Activated CD4-positive, alpha-beta T cell treated with anti-CD3 and anti-CD28 coated beads, Interleukin-2, amount 50 U/mL, for 4 hours (primary cell): ENCODE data around the gene KCNQ1.
"Not testable (repeated sequence)": the region's sequence is repeated elsewhere in the genome, so short reads cannot be mapped to it uniquely, and the experiment has no call there.

ENCODE experiments used
- DNase-seq, 2 experiments: peaks; one replicate each; pipeline ENCODE4 v3.0.0-alpha.2; 2020

Gene KCNQ1

GRCh38 chr11:2631161-2631560 lies 186.4 kb downstream of the KCNQ1 start:
- no peak for DNase-seq

GRCh38 chr11:2639763-2640162 lies 195.0 kb downstream of the KCNQ1 start:
- not testable (repeated sequence) for DNase-seq

GRCh38 chr11:2641623-2642022 lies 196.8 kb downstream of the KCNQ1 start:
- DNase-seq = no peak

- DNase-seq = no peak
Observed at GRCh38 chr11:2643746-2644145, 198.9 kb downstream of the KCNQ1 start.

- DNase-seq = no peak
Observed at GRCh38 chr11:2644844-2645778, 200.3 kb downstream of the KCNQ1 start.

GRCh38 chr11:2645779-2646118 lies 200.9 kb downstream of the KCNQ1 start:
- no peak for DNase-seq

- no peak for DNase-seq
Observed at GRCh38 chr11:2647167-2647566, 202.4 kb downstream of the KCNQ1 start.

GRCh38 chr11:2647953-2648352 lies 203.1 kb downstream of the KCNQ1 start:
- DNase-seq = no peak

GRCh38 chr11:2649400-2649799 lies 204.6 kb downstream of the KCNQ1 start:
- no peak for DNase-seq

GRCh38 chr11:2649848-2650247 lies 205.0 kb downstream of the KCNQ1 start:
- DNase-seq = no peak

- DNase-seq = no peak
Observed at GRCh38 chr11:2650343-2650867, 205.6 kb downstream of the KCNQ1 start.

- no peak for DNase-seq
Observed at GRCh38 chr11:2651054-2651617, 206.3 kb downstream of the KCNQ1 start.

GRCh38 chr11:2651826-2652271 lies 207.0 kb downstream of the KCNQ1 start:
- DNase-seq = no peak

GRCh38 chr11:2652333-2653197 lies 207.8 kb downstream of the KCNQ1 start:
- DNase-seq = no peak

- no peak for DNase-seq
Observed at GRCh38 chr11:2653198-2653551, 208.4 kb downstream of the KCNQ1 start.

- DNase-seq = no peak
Observed at GRCh38 chr11:2653930-2654739, 209.3 kb downstream of the KCNQ1 start.

GRCh38 chr11:2655016-2655719 lies 210.4 kb downstream of the KCNQ1 start:
- DNase-seq = no peak

- no peak for DNase-seq
Observed at GRCh38 chr11:2655834-2656622, 211.2 kb downstream of the KCNQ1 start.

- no peak for DNase-seq
Observed at GRCh38 chr11:2656859-2657258, 212.1 kb downstream of the KCNQ1 start.

- DNase-seq = no peak
Observed at GRCh38 chr11:2657697-2658284, 213.0 kb downstream of the KCNQ1 start.
